Stomach (tissue), 9 donors: ENCODE results near the gene AVEN. TPM values are rescaled to one million over a fixed set of nuclear protein-coding genes. Genes with fewer than 3 reads are reported as not detected.

Experiments used
- DNase-seq, 2 donors: peaks; one replicate each; pipeline versions ENCODE4 v3.0.0 to v3.0.0-alpha.2; 2013 to 2019
- H3K27ac ChIP-seq, 5 donors: fragments of 200-600 bp in 4 of 5; sonication (generic) in 4 of 5; one replicate each; pipeline ENCODE4 v1.5.1; 2013 to 2019; ENCODE audit warnings: mild to moderate bottlenecking in 1 of 5, moderate library complexity in 1 of 5
- H3K27me3 ChIP-seq, 3 donors: fragments of 200-600 bp; sonication (generic); one replicate each; pipeline ENCODE4 v1.5.1; 2017 to 2019; ENCODE audit warnings: mixed run types in 1 of 3
- H3K36me3 ChIP-seq, 4 donors: fragments of 200-600 bp; sonication (generic); 1 replicate in 3 of 4; 2 replicates in 1 of 4; pipeline ENCODE4 v1.5.1; 2016 to 2019
- H3K4me1 ChIP-seq, 4 donors: fragments of 200-600 bp; sonication (generic); one replicate each; pipeline ENCODE4 v1.5.1; 2016 to 2019
- H3K4me3 ChIP-seq, 4 donors: fragments of 200-600 bp; sonication (generic) in 3 of 4; one replicate each; pipeline ENCODE4 v1.5.1; 2016 to 2019; ENCODE audit warnings: mild to moderate bottlenecking in 1 of 4
- H3K9me3 ChIP-seq, 4 donors: fragments of 200-600 bp; sonication (generic); one replicate each; pipeline ENCODE4 v1.5.1; 2016 to 2019
- EP300 ChIP-seq: sonication (generic); formaldehyde crosslinking; IDR thresholded peaks from one replicate; pipeline ENCODE4 v1.6.1; 2017; ENCODE audit warnings: antibody characterized with exemption
- POLR2A ChIP-seq, 4 donors: fragments of 450-650 bp; IDR thresholded peaks; one replicate each; pipeline ENCODE4 v1.6.1; 2016; ENCODE audit warnings: antibody characterized with exemption in 4 of 4, control low read depth in 2 of 4, mild to moderate bottlenecking in 1 of 4, moderate library complexity in 1 of 4
- POLR2AphosphoS5 ChIP-seq, 3 donors: sonication (generic); formaldehyde crosslinking; IDR thresholded peaks; one replicate each; pipeline ENCODE4 v1.6.1; 2016; ENCODE audit warnings: antibody characterized with exemption in 3 of 3
- WGBS, 5 donors: extraction: QIAGEN DNeasy Blood & Tissue Kit in 3 of 5; methylation state at CpG; one replicate each; pipeline versions ENCODE4 v1.1.5 to v1.1.7; 2013 to 2018; 5-methylcytosine and 5-hydroxymethylcytosine counted together
- intact Hi-C: fragments of 100-400 bp; cut with DNase I; formaldehyde crosslinking; loops from one replicate; pipeline ENCODE4 v1.15.1; 2023; ENCODE audit warnings: low total_unique reads
- polyA plus RNA-seq, 3 donors: library from polyadenylated mRNA; stranded (reverse); fragments of 200-250 nt; gene quantifications; one replicate each; pipeline ENCODE4 v1.2.3, GENCODE V29; 2013
- total RNA-seq, 5 donors: library from RNA; depleted of rRNA; stranded (reverse); fragments of >200 nt; gene quantifications; one replicate each; pipeline versions ENCODE4 v1.1.0 to v1.2.3, GENCODE V29; 2014 to 2016
- TF ChIP-seq, protein P1 (sequence below), 7 experiments: fragments of 450-650 bp in 4 of 7; fragments of 200-600 bp in 3 of 7; sonication (generic) in 3 of 7; IDR thresholded peaks; one replicate each; pipeline ENCODE4 v1.5.1; 2016 to 2019; ENCODE audit warnings: antibody characterized with exemption in 7 of 7, control low read depth in 2 of 7, mild to moderate bottlenecking in 1 of 7
- donor health status: healthy with polysubstance abuse.
- donor health status: Bipolar disorder and iron deficiency.
- donor health status: healthy.

Gene AVEN
- total and polyA plus RNA-seq, 8 donors: 8.6 to 89.8 (median 14.4) TPM; not detected in 1

DNA sequence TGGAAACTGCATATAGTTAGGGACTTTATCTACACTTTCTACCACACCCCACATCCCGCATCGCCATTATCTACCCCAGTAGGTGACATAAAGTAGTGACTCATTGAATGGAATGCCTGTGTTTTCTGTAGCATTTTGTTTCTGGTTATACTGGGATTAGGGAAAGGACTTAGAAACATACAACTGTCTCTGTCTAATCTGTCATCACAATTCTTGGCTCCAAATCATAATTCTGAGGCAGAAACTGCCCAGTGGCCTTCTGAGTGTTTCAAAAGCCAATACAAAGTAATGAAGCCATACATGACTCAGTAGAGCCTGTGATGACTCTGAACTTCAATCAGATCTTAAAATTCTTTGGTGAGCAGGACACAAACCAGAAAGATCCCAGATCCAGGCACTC is 186.4 kb downstream of the AVEN start:
- no peak overlapping the region for H3K4me3 ChIP-seq
- TF ChIP-seq POLR2A (IDR thresholded peaks at IDR 0.05) (no peak), POLR2AphosphoS5 (IDR thresholded peaks at IDR 0.05) (peak in 1 of 3 donors; percentile 8), EP300 (no peak)
- TF ChIP-seq, protein P1, sequence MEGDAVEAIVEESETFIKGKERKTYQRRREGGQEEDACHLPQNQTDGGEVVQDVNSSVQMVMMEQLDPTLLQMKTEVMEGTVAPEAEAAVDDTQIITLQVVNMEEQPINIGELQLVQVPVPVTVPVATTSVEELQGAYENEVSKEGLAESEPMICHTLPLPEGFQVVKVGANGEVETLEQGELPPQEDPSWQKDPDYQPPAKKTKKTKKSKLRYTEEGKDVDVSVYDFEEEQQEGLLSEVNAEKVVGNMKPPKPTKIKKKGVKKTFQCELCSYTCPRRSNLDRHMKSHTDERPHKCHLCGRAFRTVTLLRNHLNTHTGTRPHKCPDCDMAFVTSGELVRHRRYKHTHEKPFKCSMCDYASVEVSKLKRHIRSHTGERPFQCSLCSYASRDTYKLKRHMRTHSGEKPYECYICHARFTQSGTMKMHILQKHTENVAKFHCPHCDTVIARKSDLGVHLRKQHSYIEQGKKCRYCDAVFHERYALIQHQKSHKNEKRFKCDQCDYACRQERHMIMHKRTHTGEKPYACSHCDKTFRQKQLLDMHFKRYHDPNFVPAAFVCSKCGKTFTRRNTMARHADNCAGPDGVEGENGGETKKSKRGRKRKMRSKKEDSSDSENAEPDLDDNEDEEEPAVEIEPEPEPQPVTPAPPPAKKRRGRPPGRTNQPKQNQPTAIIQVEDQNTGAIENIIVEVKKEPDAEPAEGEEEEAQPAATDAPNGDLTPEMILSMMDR (IDR thresholded peaks at IDR 0.05): no peak
- DNase-seq: peak in 1 of 2 donors; percentile 9
- H3K27me3 ChIP-seq: no peaks in the 10 kb centered on the region
- no peaks in the 10 kb centered on the region for H3K4me1 ChIP-seq
- no peak overlapping the region for H3K27ac ChIP-seq
- peaks cover 0 to 19% (median 9%) of the 10 kb centered on the region in 4 donors for H3K36me3 ChIP-seq
- 24 to 47% (median 41%) methylated on average over 2 of the region's 2 CpGs for WGBS, 5 donors
- no peaks in the 10 kb centered on the region for H3K9me3 ChIP-seq
- intact Hi-C loops: no loop called here

DNA sequence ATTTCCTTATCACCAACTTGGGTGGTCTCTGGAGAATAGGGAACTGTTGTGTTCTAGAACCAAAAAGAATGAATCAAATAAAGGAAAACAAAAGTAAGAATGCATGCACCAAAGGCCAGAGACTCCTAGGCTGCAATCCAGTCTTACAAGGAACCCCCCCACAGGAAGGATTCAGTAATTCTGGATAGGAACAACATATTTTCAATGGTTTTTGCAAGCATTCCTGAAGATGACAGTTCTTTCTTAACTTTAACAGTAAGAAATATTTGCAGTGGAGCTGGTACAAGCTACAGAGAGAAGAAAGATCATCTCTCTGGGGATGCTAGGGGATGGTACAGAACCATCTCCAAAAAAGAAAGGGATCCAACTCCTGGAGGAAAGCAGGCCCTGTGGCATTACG is 186.9 kb downstream of the AVEN start:
- no peak overlapping the region for H3K27ac ChIP-seq
- no peaks in the 10 kb centered on the region for H3K9me3 ChIP-seq
- H3K4me3 ChIP-seq: no peak overlapping the region
- no peak for TF ChIP-seq POLR2AphosphoS5 (IDR thresholded peaks at IDR 0.05)
- no peak for TF ChIP-seq POLR2A (IDR thresholded peaks at IDR 0.05)
- TF ChIP-seq EP300: no peak
- TF ChIP-seq, protein P1 (IDR thresholded peaks at IDR 0.05): no peak
- no peaks in the 10 kb centered on the region for H3K4me1 ChIP-seq
- intact Hi-C loops: no loop called here
- peaks cover 0 to 14% (median 7%) of the 10 kb centered on the region in 4 donors for H3K36me3 ChIP-seq
- 17 to 55% (median 21%) methylated on average over 1 of the region's 1 CpG for WGBS, 5 donors
- no peaks in the 10 kb centered on the region for H3K27me3 ChIP-seq
- DNase-seq: no peak

DNA sequence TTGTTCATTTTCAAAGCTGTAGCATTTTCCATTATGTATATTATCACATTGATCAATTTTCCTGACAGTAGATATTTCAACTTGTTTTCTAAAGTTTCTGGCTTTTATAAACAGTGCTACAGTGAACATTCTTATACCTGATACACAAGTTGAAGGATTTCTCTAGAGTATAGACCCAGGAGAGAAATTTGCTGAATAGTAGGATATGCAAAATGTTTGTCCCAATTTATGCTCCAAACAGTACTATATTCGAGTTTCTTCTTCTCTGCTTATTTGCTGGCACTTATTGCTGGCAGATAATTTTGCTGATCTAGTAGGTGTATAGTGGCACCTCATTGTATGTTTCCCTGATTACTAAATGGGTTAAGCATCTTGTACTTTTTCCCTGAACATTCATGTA is 187.9 kb downstream of the AVEN start:
- Histone ChIP-seq H3K27me3 (no peaks in the 10 kb centered on the region), H3K4me3 (no peak overlapping the region), H3K27ac (no peak overlapping the region), H3K36me3 (peaks cover 0 to 10% (median 4%) of the 10 kb centered on the region in 4 donors), H3K4me1 (no peaks in the 10 kb centered on the region), H3K9me3 (no peaks in the 10 kb centered on the region)
- TF ChIP-seq, protein P1 (IDR thresholded peaks at IDR 0.05): no peak
- TF ChIP-seq POLR2A (IDR thresholded peaks at IDR 0.05) (no peak), POLR2AphosphoS5 (IDR thresholded peaks at IDR 0.05) (no peak), EP300 (no peak)
- intact Hi-C loops: no loop called here
- DNase-seq: no peak
- WGBS, 5 donors: 81 to 94% (median 92%) methylated on average over 1 of the region's 1 CpG

DNA sequence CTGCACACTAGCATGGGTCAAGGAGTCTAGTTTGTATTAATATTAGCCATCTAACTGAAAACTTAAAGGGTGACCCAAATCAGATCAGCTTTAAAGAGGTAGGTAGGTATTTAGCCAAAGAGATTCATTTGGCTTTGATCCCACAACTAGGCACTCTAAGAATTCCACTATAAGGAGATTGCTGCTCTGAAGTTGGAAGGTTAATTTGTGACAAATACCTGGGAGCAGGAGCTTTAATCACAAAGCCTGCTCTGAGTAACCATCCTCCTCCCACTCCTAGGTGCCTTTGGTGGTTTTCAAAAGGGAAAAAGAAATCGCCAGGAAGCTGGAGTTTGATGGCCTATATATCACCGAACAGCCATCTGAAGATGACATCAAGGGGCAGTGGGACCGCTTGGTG is 191.0 kb downstream of the AVEN start:
- 83 to 97% (median 93%) methylated on average over 3 of the region's 3 CpGs for WGBS, 5 donors
- no peak for TF ChIP-seq EP300
- no peak for TF ChIP-seq POLR2AphosphoS5 (IDR thresholded peaks at IDR 0.05)
- TF ChIP-seq, protein P1 (IDR thresholded peaks at IDR 0.05): no peak
- TF ChIP-seq POLR2A (IDR thresholded peaks at IDR 0.05): no peak
- DNase-seq: no peak

More for the DNA sequence above, 191.0 kb downstream of the AVEN start:
- H3K4me1 ChIP-seq: no peaks in the 10 kb centered on the region
- intact Hi-C loops: loop anchor here (10.0 kb wide), 1 partner anchor 63 kb away; no protein-coding TSS in a partner anchor
- no peak overlapping the region for H3K4me3 ChIP-seq
- peaks cover 0 to 8% (median 0%) of the 10 kb centered on the region in 4 donors for H3K36me3 ChIP-seq
- H3K9me3 ChIP-seq: no peaks in the 10 kb centered on the region
- no peak overlapping the region for H3K27ac ChIP-seq
- no peaks in the 10 kb centered on the region for H3K27me3 ChIP-seq
